NCI-H2227 treated with DMSO at 0.1 percent for 48 hours (cell line): ENCODE data around the gene PARG.
"Not testable (repeated sequence)": the region's sequence is repeated elsewhere in the genome, so short reads cannot be mapped to it uniquely, and the experiment has no call there.

Source experiments
- DNase-seq: peaks from one replicate; lab custom pipeline; 2025; lab: John Stamatoyannopoulos, UW

Gene PARG

GRCh38 chr10:49941447-49942338 is at the start of gene PARG, which contains the start of gene TIMM23B:
Gene PARG (minus strand): TSS chr10:49942027. CDS start chr10:49941725, 302 bp downstream.
Gene TIMM23B (plus strand): TSS chr10:49942053. CDS start chr10:49942195, 142 bp downstream.
- peak; percentile 38 for DNase-seq

- DNase-seq: not testable (repeated sequence)
These were observed 46.5 kb upstream of the PARG start, which contains the start of gene AGAP6 for GRCh38 chr10:49988376-49988775. Gene AGAP6 (plus strand): TSS chr10:49988406. CDS start chr10:49988716, 310 bp downstream.

- DNase-seq: not testable (repeated sequence)
These were observed 45.4 kb upstream of the PARG start for GRCh38 chr10:49987207-49987606.

- not testable (repeated sequence) for DNase-seq
These were observed 35.9 kb upstream of the PARG start for GRCh38 chr10:49977756-49978155.

- not testable (repeated sequence) for DNase-seq
These were observed 30.3 kb upstream of the PARG start for GRCh38 chr10:49972094-49972493.

GRCh38 chr10:49971466-49971865 is 29.6 kb upstream of the PARG start:
- not testable (repeated sequence) for DNase-seq

GRCh38 chr10:49970331-49970857 is 28.6 kb upstream of the PARG start:
- DNase-seq: not testable (repeated sequence)

GRCh38 chr10:49953122-49953521 is 11.3 kb upstream of the PARG start:
- not testable (repeated sequence) for DNase-seq

GRCh38 chr10:49952006-49952405 is 10.2 kb upstream of the PARG start:
- not testable (repeated sequence) for DNase-seq

GRCh38 chr10:49948737-49949136 is 6.9 kb upstream of the PARG start:
- DNase-seq: not testable (repeated sequence)

GRCh38 chr10:49948142-49948541 is 6.3 kb upstream of the PARG start:
- DNase-seq: not testable (repeated sequence)

- not testable (repeated sequence) for DNase-seq
These were observed 1.8 kb upstream of the PARG start for GRCh38 chr10:49943607-49944006.

- not testable (repeated sequence) for DNase-seq
These were observed 495 bp upstream of the PARG start for GRCh38 chr10:49942339-49942705.

GRCh38 chr10:49931959-49932728 is 9.7 kb downstream of the PARG start:
- not testable (repeated sequence) for DNase-seq

- not testable (repeated sequence) for DNase-seq
These were observed 10.6 kb downstream of the PARG start for GRCh38 chr10:49931276-49931675.

- DNase-seq: not testable (repeated sequence)
These were observed 18.3 kb downstream of the PARG start for GRCh38 chr10:49923572-49923971.

- DNase-seq: not testable (repeated sequence)
These were observed 19.8 kb downstream of the PARG start for GRCh38 chr10:49922041-49922440.

- not testable (repeated sequence) for DNase-seq
These were observed 23.9 kb downstream of the PARG start for GRCh38 chr10:49917927-49918326.

GRCh38 chr10:49916451-49916850 is 25.4 kb downstream of the PARG start:
- not testable (repeated sequence) for DNase-seq

GRCh38 chr10:49910295-49910694 is 31.5 kb downstream of the PARG start:
- DNase-seq: not testable (repeated sequence)

GRCh38 chr10:49908290-49909080 is 33.3 kb downstream of the PARG start:
- DNase-seq: not testable (repeated sequence)
